HG02885 (cell line): ENCODE data around the gene ACTL6A.
"Not testable (repeated sequence)": the region's sequence is repeated elsewhere in the genome, so short reads cannot be mapped to it uniquely, and the experiment has no call there.

Experiments
- ATAC-seq: cut with Tn5 transposase; IDR thresholded peaks from one replicate; pipeline ENCODE4 v1.9.1; 2021; ENCODE audit warnings: mild to moderate bottlenecking; ENCODE audit not compliant: unreplicated experiment, poor library complexity

ACTL6A gene

DNA sequence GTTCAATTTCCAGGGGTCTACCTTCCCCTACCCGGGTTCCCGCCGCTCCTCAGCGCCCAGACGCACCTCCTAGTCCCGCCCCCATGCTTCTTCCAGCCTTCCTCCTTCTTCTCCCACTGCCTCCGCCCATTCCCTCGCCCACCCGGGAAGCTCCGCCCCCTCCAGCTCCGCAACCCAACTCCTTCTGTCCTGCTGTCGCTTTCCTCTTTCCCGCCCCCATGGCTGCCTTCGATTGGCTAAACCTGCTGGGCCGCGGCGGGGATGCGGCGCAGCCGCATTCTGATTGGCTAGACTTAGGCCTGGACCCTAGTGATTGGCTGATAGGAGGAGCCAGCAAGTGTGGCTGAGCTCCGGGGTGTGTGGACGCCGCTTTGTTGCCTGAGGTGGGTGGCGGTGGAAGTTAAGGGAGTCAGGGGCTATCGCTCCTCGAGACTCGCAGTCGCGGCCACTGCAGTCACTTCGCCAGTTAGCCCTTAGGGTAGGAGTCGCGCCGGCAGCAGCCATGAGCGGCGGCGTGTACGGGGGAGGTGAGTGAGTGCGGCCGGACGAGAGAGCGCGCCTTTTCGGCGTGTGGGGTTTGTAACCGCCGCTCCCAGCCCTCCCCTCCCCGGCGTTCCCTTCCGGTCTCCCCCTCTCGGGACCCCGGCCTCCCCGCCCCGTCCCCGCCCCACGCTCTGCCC, at the start of gene ACTL6A:
ACTL6A (plus strand) TSS at position 336 of the 680 bp plus-strand sequence; CDS start at position 503, 167 bp downstream.
- ATAC-seq: peak; percentile 95

DNA sequence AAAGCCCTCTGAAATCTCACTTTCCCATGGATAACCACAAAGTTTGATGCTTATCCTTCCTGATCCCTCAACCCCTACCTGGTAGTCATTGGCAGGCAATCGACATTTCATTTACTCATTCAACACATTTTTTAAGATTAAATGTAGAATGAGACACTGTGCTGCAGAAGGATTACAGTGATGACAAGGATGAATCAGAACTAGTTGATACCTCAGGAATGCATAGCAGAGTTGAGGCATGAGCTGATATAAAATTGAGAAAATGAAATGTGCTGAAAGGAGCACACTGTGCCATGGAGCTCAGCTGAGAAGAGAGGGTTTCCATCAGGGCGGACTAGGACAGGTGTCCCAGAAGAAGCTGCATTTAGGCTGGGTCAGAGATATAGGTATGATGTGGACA, 48.9 kb upstream of the ACTL6A start:
- no peak for ATAC-seq

DNA sequence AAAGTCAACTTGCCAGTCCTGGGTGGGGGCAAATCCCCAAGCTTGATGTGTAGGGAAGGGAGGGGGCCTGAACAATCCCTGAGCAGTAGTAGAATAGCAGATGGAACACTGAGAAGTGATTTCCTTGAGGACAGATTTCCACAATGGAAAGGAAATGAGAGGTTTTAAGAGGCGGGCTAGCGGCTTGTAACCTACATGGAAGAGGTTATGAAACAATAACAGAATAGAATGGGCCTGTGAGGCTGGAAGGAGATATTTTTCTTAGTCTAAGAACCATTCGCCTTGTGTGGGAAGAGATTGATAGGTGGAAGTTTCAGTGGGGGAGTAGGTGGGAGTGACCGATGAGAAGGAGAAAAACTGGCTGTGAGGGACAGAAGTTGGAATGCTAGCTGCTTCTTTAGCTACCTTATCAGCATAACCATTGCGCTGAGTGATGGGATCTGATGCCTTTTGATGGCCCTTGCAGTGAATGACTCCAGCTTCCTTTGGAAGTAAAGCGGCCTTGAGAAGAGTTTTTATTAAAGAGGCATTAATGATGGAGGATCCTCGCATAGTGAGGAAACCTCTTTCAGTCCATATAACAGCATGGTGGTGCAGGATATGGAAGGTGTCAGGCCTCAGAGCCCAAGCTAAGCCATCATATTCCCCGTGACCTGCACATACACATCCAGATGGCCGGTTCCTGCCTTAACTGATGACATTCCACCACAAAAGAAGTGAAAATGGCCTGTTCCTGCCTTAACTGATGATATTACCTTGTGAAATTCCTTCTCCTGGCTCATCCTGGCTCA, 46.1 kb upstream of the ACTL6A start:
- ATAC-seq: not testable (repeated sequence)

DNA sequence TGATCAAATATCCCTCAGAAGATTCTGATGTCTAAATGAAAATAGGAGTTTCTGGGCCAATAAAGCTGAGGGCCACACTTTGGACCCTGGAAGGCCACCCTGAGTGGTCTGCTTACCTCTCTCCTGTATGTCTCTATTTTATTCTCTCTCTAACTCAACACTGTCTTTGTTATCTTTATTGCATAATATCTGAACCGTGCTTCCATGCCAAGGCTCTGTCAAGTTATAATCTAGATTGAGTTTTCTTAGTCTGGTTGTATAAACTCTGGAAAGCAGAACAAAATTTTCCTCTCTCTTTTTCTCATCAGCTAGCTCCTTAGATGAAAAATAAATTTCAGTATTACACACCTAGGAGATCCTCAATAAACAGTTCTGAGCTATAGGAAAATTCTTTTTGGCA, 36.2 kb upstream of the ACTL6A start:
- no peak for ATAC-seq

DNA sequence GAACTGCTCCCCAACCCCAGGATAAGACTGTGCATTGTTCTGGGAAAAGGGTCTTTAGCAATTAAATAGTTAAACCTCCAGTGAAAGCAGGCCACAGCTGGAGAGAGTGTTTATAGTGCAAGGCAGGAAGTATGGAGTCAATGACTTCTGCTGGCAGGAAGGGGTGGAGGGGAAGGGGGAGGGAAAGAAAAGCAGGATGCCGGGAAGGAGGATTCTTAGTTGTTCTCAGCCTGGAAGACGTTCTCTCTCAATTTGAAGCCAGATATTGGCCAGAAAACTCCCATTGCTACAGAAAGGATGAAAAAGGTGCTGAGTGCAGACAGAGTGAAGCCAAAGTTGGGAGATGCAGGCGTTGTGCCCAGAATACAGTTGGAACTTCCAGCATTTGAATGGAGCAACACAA, 35.7 kb upstream of the ACTL6A start:
- ATAC-seq: no peak

DNA sequence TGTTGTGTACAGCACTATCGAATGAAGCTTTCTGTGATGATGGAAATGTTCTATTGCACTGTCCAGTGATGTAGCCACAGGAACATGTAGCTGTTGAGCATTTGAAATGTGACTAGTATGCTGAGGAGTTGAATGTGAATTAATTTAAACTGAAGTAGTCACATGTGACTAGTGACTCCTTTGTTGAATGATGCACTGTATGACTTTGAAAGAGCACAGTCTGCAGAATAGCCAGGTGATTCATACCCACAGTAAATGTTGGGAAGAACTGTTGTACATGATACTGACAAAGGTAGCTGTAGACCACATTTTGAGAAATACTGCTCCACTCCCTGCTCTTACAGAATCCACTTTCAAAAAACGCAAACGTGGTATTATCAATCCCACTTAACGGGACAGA, 34.0 kb upstream of the ACTL6A start:
- ATAC-seq: no peak

DNA sequence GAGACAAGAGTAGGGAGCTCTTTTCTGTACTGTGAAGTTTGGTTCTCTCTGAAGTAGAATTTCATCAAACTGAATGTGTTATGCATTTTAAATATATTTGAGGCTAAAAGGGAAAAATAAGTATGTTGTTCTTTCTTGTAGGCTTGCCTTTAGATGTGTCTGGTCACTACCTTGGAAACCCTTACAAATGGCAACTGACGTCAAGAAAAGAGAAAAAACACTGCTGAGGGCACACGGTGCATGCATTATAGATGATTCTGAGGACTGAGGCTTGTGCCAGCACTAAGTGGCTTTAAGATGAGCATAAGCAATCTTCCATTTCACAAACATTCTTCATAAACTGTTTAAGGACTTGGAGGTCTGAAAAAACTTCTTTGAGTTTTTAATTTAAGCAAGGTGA, 31.1 kb upstream of the ACTL6A start:
- no peak for ATAC-seq

DNA sequence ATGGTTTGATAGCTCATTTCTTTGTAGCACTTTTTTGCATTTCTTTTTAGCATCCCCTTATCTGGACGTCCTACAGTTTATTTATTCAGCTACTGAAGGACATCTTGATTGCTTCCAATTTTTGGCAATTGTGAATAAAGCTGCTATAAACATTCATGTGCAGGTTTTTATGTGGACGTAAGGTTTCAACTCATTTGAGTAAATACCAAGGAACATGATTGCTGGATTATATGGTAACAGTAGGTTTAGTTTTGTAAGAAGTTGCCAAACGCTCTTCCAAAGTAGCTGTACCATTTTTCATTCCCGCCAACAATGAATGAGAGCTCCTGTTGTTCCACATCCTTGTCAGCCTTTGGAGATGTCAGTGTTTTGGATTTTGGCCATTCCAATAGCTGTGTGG, 29.5 kb upstream of the ACTL6A start:
- ATAC-seq: no peak

DNA sequence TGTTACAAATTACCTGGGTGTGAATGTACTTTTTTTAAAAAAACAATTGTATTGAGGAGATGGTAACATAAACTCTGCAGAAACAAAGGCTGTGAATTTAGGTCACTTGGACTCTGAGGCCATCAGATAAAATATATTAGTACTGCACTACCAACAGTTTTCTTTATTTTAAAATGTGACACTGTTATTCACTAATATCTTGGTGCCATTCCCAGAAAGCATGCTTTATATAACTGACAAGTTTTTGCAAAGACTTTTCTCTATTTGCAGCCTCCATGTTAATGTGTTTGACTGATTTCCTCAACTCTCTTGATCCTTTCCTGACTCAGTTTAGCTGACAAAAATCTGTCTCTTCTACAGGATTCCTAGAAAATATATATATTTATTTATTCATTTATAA, 26.5 kb upstream of the ACTL6A start:
- no peak for ATAC-seq

DNA sequence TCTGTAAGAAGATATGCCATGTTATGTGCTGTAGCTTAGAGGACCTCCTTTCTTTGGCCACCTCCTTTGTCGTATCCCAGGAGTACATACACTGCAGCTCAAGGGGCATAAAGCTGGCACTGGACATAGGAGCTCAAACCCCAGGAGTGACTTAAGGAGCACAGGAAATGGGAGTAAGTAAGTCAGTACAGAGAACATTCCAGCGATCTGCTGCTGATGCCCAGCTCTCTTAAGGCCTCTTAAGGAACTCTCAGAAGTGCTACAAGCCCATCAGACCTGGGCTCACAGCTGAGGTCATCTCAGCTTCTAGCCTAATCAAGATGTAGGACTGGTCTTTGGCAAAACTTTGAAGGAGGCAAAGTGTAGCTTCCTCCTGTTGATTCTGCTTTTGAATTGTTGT, 21.6 kb upstream of the ACTL6A start:
- ATAC-seq: no peak

DNA sequence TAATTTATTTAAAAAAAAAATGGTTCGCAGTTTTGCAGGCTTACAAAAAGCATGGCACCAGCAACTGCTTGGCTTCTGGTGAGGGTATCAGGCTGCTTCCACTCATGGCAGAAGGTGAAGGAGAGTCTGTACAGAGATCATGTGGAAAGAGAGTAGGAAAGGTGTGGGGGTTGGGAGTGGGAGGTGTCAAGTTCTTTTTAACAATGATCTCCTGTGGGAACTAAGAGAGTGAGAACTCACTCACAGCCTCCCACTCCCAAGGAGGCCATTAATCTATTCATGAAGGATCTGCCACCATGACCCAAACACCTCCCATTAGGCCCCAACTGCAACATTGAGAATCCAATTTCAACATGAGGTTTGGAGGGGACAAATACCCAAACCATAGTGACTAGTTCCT, 21.1 kb upstream of the ACTL6A start:
- no peak for ATAC-seq

DNA sequence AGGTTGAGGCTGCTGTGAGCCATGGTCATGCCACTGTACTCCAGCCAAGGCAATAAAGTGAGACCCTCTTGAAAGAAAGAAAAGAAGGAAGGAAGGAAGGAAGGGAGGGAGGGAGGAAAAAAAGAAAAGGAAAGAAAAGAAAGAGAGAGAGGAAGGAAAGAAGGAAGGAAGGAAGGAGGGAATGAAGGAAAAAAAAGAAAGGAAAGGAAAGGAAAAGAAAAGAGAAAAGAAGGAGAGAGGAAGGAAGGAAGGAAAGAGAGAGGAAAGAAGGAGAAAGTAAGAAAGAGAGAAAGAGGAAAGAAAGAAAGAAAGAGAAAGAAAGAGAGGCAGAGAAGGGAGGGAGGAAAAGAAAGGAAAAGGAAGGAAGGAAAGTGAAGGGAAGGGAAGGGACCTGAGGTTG, 20.4 kb upstream of the ACTL6A start:
- ATAC-seq: no peak

DNA sequence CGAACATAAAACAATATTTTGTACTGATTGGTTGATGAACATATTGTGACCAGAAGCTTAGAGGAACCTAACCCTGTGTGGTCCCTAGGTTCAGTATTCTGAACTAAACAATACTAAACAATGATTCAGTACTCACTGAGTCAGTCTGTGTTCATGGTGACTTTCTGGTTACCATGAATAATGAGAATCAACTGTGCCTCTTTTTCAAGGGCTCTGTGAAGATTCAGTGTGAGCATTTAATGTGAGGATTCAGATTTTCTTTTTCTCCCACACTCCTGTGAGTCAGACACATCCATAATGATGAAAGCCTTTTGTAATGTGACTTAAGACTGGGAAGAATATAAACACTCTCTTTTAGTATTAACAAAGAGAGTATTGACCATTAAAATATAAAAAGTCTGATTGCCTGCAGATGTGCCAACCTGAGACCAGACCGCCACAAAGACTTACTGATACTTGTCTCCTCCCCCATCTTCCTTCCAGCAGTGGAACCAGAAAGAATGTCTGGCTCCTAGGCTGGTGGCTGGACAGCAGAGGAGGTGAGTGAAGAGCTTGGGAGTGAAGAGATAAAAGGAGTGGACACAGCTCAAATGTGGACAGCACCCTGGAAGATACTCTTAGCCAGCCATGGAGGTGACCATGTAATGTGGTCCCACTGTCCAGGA, 17.6 kb upstream of the ACTL6A start:
- ATAC-seq: no peak

DNA sequence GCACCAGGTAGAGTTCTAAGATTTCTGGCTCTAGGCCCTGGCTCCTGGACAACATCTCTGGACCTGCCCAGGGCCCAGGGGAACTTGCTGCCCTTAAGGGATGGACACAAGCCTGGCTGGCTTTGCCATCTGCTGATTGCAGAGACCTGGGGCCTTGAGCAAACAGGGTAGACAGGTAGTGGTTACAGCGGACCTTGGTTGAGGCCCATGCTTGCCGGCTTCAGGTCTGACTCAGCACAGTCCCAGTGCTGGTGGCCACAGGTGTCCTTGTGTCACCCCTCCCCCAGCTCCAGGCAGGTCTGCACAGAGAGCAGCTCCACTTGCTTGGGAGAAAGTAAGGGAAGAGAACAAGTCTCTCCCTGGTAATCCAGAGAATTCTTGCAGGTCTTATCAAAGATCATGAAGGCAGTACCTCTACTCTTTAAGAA, 15.9 kb upstream of the ACTL6A start:
- peak; percentile 83 for ATAC-seq

DNA sequence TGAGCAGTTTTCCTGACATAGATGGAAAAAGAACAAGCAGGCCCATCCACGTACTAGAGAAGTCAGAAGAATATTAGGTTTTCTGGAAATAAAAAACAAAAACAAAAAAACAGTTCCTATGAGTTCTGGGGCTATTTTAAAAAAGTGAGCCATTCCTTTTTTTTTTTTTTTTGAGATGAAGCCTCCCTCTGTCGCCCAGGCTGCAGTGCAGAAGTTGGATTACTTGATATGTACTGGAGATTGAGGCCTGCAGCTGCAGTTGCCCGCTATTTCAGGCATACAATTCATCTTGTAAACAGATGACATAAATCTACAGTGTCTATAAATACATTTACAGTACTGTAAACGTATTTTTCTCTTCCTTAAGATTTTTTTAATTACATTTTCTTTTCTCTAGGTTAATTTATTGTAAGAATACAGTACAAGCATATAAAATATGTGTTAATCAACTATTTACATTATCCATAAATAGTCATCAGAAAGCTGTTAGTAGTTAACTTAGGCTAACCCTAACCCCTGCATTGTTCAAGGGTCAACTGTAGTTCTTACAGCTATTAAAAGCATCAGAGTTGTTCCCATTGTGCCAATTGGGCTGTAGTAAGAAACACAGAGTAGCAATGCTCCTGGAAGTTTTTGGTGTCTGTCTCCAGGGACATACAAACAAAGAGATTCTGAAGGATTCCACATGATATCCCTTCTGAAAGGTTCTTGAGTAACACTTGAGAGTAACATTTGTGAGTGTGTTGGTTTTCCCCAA, 11.2 kb upstream of the ACTL6A start:
- no peak for ATAC-seq

DNA sequence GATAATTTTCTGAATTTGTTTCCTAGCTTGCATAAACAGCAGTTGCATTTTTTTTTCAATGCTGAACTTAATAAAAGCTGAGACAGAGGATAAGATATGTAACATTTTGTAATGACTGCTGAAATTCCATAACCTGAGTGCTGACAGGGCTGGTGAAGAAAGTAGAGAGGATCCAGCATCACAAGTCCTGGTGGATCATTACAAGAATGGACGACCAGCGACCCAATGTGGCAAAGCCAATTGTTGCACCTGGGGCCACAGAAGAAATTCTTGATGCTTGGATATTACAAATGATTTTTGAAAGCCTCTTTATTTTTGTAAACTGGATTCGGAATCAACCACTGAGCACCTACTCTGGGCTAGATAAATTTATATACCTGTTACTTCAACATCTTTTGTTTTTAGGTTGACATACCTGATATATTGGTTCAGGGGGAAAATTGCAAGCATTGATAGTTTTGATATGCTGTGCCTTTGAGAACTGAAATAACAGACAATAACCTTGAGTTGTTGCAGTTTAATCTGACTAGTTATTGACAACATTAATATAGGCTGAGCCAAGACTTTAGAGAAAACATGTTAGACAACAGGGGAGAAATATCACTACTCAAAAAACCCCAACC, 3.9 kb upstream of the ACTL6A start:
- no peak for ATAC-seq

DNA sequence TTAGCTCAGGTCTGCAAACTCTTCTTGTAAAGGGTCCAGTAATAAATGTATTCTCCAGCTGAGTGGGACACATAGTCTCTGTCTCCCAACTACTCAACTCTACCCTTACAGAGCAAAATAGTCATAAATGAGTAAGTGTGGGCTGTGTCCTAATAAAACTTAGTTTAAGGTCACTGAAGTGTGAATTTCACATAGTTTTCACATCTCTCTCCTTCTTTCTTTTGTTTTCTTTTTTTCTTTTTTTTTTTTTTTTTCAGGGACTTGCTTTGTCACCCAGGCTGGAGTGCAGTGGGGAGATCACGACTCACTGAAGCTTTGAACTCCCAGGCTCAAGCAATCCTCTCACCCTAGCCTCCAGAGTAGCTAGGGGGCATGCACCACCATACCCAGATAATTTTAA, 1.9 kb upstream of the ACTL6A start:
- ATAC-seq: no peak

DNA sequence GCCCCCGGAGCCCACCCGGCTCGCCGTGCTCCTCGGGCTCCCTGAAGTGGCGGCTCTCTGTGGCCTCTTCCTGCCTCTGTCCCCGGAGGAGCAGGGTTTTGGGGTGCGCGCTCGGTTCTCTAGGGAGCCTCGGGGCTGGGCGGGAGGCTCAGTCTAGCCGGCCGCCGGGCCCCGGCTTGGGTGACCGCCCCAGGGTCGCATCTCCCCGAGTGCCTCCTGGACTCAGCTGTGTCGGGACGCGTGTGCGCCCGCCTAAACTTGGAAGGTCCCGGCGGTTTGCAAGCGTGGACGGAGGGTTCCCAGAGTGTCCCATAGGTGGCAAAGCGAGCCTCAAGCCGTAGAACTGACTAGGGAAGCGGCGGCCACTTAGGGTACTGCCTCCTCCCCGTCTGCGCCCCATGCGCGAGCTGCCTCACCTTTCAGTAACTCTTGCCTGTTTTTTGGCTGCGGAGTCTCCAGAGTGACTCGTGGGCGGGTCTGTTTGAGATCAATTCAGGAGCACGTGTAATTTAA, 601 bp downstream of the ACTL6A start:
- ATAC-seq: peak; percentile 46

DNA sequence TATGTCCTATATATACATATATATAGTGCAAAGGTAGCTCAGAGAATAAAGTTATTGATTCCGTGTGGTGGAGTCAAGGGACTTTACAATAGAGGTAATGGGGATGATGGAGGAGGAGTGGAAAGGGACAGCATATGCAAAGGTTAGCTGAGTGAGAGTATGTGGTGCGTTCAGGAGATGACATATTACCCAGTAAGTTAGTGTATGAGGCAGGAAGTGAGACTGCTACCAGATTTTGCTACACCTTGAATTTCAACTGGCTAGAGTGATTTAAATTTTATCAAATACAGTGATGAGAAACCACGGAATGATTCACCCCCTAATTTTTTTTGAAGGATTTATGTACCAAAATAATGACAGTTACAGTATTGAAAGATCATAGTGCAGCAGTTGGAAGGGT, 2.8 kb downstream of the ACTL6A start:
- no peak for ATAC-seq

DNA sequence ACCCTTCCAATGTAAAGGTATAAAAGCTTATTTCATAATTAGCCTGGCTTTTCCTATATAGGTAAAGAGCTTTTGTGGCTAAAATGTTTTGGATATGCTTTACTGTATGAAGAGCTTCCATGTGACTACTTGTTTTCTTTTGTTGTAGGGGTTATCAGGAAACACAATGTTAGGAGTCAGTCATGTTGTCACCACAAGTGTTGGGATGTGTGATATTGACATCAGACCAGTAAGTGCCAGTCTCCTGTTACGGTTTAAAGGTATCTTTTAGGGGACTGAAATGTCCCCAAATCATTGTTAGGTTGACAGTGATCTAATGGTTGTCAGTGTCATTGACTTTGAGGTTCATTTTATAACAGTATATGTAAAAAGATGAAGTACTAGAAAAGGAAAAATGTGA, 18.3 kb downstream of the ACTL6A start:
- ATAC-seq: no peak
